ENCODE data around the gene ARL4C. TPM values are rescaled to one million over a fixed set of nuclear protein-coding genes. Genes with fewer than 3 reads are reported as not detected.

ARL4C gene
- total RNA-seq, 1 donor from 2014 or later = 127 TPM

- Mint-ChIP-seq H3K9me3 (ENCODE audit: low read depth) (peaks cover 9% of the 10 kb centered on the region), H3K36me3 (ENCODE audit: low read depth) (peaks cover 2% of the 10 kb centered on the region), H3K27me3 (ENCODE audit: low read depth) (no peaks in the 10 kb centered on the region), H3K27ac (ENCODE audit: unreplicated experiment) (no peak overlapping the region), H3K4me3 (ENCODE audit: unreplicated experiment) (no peak overlapping the region), H3K4me1 (ENCODE audit: low read depth) (no peaks in the 10 kb centered on the region)
- DNase-seq (ENCODE audit: low spot score) = no peak
- no peak for TF ChIP-seq CTCF (IDR thresholded peaks at IDR 0.05)
These were observed 39.5 kb upstream of the ARL4C start for GRCh38 chr2:234536178-234536965.

- no peak for DNase-seq (ENCODE audit: low spot score)
- Mint-ChIP-seq H3K4me1 (ENCODE audit: low read depth) (no peaks in the 10 kb centered on the region), H3K27me3 (ENCODE audit: low read depth) (no peaks in the 10 kb centered on the region), H3K4me3 (ENCODE audit: unreplicated experiment) (no peak overlapping the region), H3K9me3 (ENCODE audit: low read depth) (peaks cover 9% of the 10 kb centered on the region), H3K36me3 (ENCODE audit: low read depth) (peaks cover 2% of the 10 kb centered on the region), H3K27ac (ENCODE audit: unreplicated experiment) (no peak overlapping the region)
- no peak for TF ChIP-seq CTCF (IDR thresholded peaks at IDR 0.05)
These were observed 38.6 kb upstream of the ARL4C start for GRCh38 chr2:234535464-234535863.

GRCh38 chr2:234534515-234534914, 37.6 kb upstream of the ARL4C start:
- Mint-ChIP-seq H3K27me3 (ENCODE audit: low read depth) (no peaks in the 10 kb centered on the region), H3K36me3 (ENCODE audit: low read depth) (peaks cover 2% of the 10 kb centered on the region), H3K4me3 (ENCODE audit: unreplicated experiment) (no peak overlapping the region), H3K4me1 (ENCODE audit: low read depth) (no peaks in the 10 kb centered on the region), H3K27ac (ENCODE audit: unreplicated experiment) (no peak overlapping the region), H3K9me3 (ENCODE audit: low read depth) (peaks cover 9% of the 10 kb centered on the region)
- DNase-seq (ENCODE audit: low spot score) = no peak
- TF ChIP-seq CTCF (IDR thresholded peaks at IDR 0.05) = no peak

GRCh38 chr2:234533626-234534025, 36.7 kb upstream of the ARL4C start:
- Mint-ChIP-seq H3K27me3 (ENCODE audit: low read depth) (no peaks in the 10 kb centered on the region), H3K4me1 (ENCODE audit: low read depth) (no peaks in the 10 kb centered on the region), H3K36me3 (ENCODE audit: low read depth) (peaks cover 2% of the 10 kb centered on the region), H3K9me3 (ENCODE audit: low read depth) (peaks cover 9% of the 10 kb centered on the region), H3K27ac (ENCODE audit: unreplicated experiment) (no peak overlapping the region), H3K4me3 (ENCODE audit: unreplicated experiment) (no peak overlapping the region)
- no peak for TF ChIP-seq CTCF (IDR thresholded peaks at IDR 0.05)
- no peak for DNase-seq (ENCODE audit: low spot score)

- H3K9me3 Mint-ChIP-seq (ENCODE audit: low read depth) = peaks cover 12% of the 10 kb centered on the region
- H3K27ac Mint-ChIP-seq (ENCODE audit: unreplicated experiment) = no peak overlapping the region
- no peaks in the 10 kb centered on the region for H3K27me3 Mint-ChIP-seq (ENCODE audit: low read depth)
- TF ChIP-seq CTCF (IDR thresholded peaks at IDR 0.05) = no peak
- no peak for DNase-seq (ENCODE audit: low spot score)
- H3K4me1 Mint-ChIP-seq (ENCODE audit: low read depth) = peaks cover 7% of the 10 kb centered on the region
- H3K4me3 Mint-ChIP-seq (ENCODE audit: unreplicated experiment) = no peak overlapping the region
- H3K36me3 Mint-ChIP-seq (ENCODE audit: low read depth) = peaks cover 3% of the 10 kb centered on the region
These were observed 31.7 kb upstream of the ARL4C start for GRCh38 chr2:234528410-234529148.
